ENCODE measurements around the gene FADS6. TPM values are rescaled to one million over a fixed set of nuclear protein-coding genes. Genes with fewer than 3 reads are reported as not detected.
A peak's percentile ranks its signal among the peaks of the same experiment; 100 is the strongest.
"Not testable (repeated sequence)": the region's sequence is repeated elsewhere in the genome, so short reads cannot be mapped to it uniquely, and the experiment has no call there.

The FADS6 gene
- total RNA-seq, 1 donor from 2014 or later = 1.4 TPM

GRCh38 chr17:74920642-74921025, 27.2 kb upstream of the FADS6 start:
- ATAC-seq = no peak

- no peak for ATAC-seq
Observed at GRCh38 chr17:74920306-74920620, 26.8 kb upstream of the FADS6 start.

GRCh38 chr17:74919440-74920305, 26.2 kb upstream of the FADS6 start:
- ATAC-seq = no peak

GRCh38 chr17:74918906-74919305, 25.5 kb upstream of the FADS6 start:
- ATAC-seq = no peak

- ATAC-seq = no peak
Observed at GRCh38 chr17:74917430-74917829, 24.0 kb upstream of the FADS6 start.

- ATAC-seq = no peak
Observed at GRCh38 chr17:74916851-74917199, 23.4 kb upstream of the FADS6 start.

GRCh38 chr17:74916136-74916850, 22.9 kb upstream of the FADS6 start:
- ATAC-seq = no peak

GRCh38 chr17:74911423-74911822, 18.0 kb upstream of the FADS6 start:
- ATAC-seq = not testable (repeated sequence)

GRCh38 chr17:74909097-74909496, 15.7 kb upstream of the FADS6 start:
- not testable (repeated sequence) for ATAC-seq

GRCh38 chr17:74907012-74907411, 13.6 kb upstream of the FADS6 start:
- no peak for ATAC-seq

GRCh38 chr17:74906214-74906793, 12.9 kb upstream of the FADS6 start:
- ATAC-seq = not testable (repeated sequence)

- ATAC-seq = peak; percentile 17
Observed at GRCh38 chr17:74904687-74905409, 11.4 kb upstream of the FADS6 start.

GRCh38 chr17:74903671-74904070, 10.2 kb upstream of the FADS6 start:
- no peak for ATAC-seq

- no peak for ATAC-seq
Observed at GRCh38 chr17:74903034-74903433, 9.6 kb upstream of the FADS6 start.

- ATAC-seq = no peak
Observed at GRCh38 chr17:74901353-74902135, 8.1 kb upstream of the FADS6 start.

- ATAC-seq = peak; percentile 57
Observed at GRCh38 chr17:74900208-74900607, 6.8 kb upstream of the FADS6 start.

GRCh38 chr17:74898376-74898946, 5.0 kb upstream of the FADS6 start:
- peak; percentile 72 for ATAC-seq

GRCh38 chr17:74893936-74894671, 671 bp upstream of the FADS6 start:
- peak; percentile 18 for ATAC-seq

- ATAC-seq = no peak
Observed at GRCh38 chr17:74892013-74892841, 1.2 kb downstream of the FADS6 start.

- ATAC-seq = no peak
Observed at GRCh38 chr17:74890554-74890953, 2.9 kb downstream of the FADS6 start.

Measured in esophagus mucosa (tissue), 1 donor.